Suppressor macrophage (primary cell): ENCODE measurements around the gene AIG1.
A peak's percentile ranks its signal among the peaks of the same experiment; 100 is the strongest.
"Not testable (repeated sequence)": the region's sequence is repeated elsewhere in the genome, so short reads cannot be mapped to it uniquely, and the experiment has no call there.

Experiments used
- DNase-seq, 4 experiments: peaks; one replicate each; pipeline ENCODE4 v3.0.0-alpha.2; 2020 to 2022

Gene AIG1

DNA sequence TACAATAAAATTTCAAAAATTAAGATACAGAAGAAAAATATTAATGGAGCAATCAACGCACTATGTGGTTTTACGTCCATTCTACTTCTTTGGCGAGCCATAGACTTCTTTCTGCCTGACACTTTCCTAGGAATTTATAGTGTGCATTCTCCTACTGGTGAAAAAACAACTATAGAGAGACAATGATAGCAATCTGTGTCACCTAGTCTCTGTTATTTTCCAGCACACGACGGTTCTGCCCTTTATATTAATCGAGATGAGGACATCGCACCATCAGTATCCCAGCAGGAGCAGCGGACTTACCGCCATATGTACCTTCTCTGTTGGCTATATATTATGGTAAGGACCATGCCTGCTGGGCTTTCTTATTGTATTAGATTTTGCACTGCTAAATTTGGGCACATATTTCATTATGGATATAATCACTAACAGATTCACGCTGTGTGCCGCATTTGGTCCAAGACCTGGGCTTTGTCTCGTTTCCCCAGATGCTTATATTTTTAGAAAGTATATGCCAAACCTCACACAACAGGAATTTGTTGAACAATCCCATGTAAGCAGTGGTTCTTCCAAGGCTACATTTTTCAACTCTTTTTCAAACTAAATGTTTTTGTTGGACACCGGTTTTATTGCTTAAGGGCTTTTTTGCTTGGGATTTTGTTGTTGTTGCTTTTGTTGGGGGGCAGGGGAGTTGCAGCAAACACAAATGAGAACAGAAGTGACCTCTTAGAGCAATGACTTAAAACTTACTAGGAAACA is 223.4 kb downstream of the AIG1 start:
- no peak for DNase-seq

DNA sequence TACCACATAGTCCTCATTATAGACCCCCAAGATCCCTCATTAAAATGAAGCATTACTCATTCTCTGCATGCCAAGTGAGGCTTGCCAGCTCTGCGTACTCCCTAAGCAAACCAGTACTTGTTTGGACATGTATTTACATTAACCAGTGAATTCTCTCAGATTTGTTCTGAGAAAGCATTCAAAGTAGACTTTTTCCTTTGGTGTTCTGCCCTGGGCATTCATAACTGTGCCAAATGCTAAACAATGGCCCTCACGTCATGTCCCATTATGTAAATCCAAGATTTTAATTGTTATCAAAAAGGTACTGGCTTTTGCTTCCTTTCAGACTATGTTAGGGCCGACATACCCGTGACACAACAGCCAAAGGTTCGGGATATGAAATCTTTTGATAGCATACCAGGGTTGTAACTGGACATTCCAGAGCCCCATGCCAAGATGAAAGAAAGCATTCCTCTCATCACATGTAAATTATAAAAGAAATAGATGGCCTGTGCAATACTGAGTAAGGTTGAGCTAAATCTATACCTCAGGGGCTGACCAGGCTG is 225.6 kb downstream of the AIG1 start:
- no peak for DNase-seq

DNA sequence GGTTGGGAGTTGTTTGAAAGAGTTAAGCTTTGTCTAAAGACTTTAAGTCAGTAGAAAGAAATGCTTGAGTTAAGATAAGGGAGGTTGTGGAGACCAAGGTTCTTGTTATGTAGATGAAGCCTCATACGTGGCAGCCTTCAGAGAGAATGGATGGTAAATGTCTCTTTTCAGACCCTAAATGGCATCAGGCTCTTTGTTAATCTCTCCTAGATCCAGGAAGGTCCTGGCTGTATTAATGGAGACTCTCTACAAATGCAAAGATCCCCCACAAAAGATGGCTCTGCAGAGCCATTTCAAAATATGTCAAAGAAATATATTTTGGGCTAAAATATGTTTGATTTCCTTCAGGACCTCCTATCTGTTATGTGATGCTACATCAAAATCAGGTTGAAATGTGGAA is 228.2 kb downstream of the AIG1 start:
- DNase-seq = no peak

DNA sequence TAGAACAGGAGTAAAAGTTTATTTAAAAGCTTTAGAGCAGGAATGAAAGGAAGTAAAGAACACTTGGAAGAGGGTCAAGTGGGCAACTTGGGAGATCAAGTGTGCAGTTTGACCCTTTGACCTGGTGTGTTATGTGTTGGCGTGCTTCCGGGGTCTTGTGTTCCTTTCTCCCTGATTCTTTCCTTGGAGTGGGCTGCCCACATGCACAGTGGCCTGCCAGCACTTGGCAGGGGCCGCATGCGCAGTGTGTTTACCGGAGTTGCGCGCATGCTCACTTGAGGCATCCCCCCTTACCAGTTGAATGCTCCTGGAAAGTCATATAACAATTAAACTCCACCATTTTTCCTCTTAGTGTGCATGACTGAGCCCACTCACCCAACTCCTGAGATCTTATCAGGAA is 229.5 kb downstream of the AIG1 start:
- DNase-seq = no peak

DNA sequence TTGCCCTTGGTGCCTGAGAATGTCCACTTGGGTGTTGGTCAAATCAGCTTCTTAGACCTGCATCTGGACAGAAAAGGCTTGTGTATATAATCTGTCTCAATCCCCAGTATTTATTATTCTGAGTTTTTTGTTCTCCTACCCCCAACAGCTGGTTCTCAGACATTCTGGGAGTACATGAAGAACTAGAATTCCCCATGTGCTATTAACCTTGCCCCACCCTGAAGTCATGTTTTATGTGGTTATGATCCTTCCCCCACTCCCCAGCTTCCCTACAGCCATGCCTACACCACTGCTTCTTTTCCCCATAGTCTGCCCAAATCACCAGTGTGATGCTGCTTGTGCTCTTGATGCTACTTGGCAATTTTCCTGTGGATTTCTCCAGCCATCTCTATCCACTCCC is 232.8 kb downstream of the AIG1 start:
- DNase-seq = no peak

DNA sequence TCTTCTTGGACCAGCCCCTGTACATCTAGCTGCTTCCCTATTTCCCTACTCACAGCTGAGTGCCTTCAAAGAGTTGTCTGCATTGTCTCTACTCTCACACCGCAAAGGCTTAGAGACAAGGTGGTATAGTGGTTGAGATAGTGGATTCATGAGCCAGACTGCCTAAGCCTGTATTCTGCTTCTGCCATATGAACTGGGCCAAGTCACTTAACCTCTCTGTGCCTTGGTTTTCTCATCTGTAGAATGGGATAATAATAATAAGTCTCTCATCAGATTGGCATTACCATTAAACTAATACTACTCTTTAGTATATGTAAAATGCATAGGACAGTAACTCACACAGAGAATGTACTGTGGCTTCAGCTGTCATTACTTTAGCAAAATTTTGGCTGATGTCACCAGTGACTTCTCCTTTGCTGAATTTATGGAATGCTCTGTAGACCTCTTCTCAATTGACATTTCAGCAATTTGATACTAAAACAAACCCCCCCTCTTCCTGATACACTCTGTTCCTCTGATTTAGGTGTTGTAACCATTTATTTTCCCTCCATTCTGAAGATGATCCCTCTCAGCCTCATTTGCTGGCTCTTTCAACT is 233.7 kb downstream of the AIG1 start:
- DNase-seq = no peak

DNA sequence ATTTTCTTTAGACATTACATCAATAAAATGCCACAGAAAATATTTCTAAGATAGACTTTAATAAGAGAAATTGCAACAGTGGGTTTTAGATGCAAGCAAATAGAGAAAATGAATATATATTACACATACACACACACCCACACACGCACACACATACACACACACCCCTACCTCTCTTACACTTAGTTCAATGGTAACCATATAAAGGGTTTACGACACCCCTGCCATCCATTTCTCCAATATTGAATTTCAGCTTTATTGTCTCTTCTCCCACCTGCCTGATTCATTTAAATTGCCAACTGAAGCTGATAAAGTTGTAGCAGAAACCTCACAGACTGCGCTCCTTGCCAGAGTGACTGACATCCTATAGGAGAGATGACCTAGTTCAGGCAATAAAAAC is 235.2 kb downstream of the AIG1 start:
- no peak for DNase-seq

DNA sequence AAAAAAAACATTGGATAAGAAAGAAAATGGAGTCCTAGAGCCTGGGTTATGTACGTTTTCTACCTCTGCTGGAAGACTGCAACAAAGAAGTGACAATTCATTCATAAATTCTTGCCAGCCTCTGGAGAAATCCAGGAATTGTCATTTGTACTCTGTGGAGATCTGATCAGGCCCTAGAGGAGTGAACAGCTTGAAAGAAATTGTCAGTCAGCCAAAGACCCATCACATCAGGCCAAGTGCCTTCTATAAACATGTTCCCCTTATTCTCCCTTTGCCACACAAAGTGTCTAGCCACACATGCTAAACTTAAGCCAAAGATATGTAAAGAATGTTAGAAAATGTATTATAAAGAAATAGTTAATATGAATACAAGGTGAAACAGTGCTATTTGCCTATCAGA is 237.4 kb downstream of the AIG1 start:
- no peak for DNase-seq

DNA sequence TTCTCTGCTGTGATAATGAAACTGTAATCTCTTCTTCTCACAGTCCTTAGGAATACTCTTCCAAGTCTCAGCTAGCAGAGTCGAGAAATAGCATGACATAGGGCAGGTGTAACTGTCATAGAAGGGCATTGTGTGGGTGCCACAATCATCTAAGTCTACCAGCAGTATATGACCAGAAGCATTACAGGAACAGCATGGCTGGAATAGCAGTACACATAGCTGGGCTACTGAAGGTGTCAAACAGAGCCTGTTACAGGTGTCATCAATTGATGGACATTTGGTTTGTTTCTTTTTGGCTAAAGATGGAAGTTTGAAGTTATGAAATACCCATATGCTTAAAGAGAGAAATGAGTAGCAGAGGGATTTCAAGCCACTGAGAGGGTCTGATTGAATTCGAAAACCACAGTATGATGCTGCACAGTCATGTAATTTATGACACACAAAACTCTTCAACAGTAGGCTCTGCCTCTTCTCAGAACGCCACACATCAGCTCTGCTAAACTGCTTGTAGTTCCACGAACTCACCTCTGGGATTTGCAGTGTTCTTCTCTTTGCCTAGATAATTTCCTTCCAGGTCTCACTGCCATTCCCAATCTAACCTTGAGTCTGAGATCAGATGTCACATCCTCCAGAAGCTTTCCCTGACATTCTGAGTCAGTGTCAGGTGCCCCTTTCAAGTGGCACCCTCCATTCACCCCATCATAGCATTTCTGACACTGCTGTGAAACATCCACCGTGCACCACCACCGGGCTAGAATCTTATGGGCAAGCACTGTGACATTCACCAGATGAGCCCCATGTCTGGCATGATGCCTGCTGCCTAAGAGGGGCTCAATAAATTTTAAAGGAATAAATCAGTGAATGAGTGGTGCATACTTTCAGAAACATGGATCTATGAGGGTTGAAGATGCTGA is 238.8 kb downstream of the AIG1 start:
- no peak for DNase-seq

DNA sequence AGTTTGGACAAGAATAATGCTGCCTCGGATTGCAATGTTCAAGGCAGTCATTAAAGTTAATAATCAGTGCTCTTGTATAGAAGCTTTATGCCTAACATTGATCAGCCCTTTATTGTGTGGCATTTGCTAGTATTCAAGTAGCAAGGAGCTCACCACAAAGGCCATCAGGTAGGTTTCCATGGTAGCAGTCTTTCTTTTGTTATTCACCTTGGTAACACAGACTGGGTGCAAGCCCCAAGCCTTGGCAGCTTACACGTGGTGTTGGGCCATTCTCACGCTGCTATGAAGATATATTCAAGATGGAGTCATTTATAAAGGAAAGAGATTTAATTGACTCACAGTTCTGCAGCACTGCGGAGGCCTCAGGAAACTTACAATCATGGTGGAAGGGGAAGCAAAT is 240.5 kb downstream of the AIG1 start:
- DNase-seq = no peak

DNA sequence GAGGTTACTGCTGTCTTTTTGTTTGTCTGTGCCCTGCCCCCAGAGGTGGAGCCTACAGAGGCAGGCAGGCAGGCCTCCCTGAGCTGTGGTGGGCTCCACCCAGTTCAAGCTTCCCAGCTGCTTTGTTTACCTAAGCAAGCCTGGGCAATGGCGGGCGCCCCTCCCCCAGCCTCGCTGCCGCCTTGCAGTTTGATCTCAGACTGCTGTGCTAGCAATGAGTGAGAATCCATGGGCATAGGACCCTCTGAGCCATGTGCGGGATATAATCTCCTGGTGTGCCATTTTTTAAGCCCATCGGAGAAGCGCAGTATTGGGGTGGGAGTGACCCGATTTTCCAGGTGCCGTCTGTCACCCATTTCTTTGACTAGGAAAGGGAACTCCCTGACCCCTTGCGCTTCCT is 247.1 kb downstream of the AIG1 start:
- not testable (repeated sequence) for DNase-seq

DNA sequence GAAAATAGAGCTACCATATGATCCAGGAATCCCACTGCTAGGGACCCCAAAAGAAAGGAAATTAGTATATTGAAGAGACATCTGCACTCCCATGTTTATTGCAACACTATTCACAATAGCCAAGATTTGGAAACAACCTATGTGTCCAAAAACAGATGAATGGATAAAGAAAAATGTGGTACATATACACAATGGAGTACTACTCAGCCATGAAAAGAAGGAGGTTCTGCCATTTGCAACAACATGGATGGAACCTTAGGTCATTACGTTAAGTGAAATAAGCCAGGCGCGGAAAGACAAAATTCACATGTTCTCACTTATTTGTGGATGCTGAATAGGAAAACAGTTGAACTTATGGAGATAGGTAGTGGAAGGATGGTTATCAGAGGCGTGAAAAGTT is 252.5 kb downstream of the AIG1 start:
- DNase-seq = no peak

DNA sequence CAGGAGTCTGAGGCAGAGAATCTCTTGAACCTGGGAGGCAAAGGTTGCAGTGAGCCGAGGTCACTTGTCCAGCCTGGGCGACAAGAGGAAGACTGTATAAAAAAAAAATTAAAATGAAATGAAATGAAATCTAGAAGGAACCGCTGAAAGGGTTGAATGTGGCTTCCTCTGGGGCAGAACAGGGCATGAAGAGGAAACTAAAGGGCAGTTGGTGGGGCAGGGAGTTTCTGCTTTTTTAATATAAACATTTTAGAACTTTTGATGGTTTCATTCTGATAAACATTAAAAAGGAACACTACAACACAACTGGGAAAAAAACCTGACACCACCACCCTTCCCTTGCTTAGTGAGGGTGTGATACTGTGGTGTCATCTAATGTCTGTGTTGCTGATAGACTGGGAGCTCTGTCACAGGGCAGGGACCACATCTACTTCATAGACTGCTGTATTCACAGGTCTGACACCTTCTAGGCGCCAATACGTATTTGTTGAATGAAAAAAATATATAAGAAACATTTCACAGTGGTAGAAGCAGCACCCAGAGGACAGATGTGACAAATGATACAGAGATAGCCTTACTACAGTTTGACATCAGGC is 260.9 kb downstream of the AIG1 start:
- DNase-seq = no peak

DNA sequence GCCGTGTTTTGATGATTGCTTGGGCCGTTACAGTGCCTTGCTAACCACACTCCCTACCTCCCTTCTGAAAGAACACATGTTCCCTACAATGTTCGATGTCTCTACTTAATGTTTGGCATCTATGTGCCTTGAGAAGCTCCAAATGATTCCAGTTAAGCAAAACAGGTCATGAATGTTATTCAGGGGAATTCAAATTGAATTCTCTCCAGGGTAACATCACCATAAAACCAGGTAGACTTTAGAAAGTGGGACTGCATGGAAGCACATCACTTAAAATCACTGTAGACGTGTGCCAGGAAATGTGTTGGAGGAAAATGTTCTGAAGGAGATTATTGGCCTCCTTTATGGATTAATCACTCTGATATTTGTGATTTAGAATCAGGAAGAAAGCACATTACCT is 261.7 kb downstream of the AIG1 start:
- no peak for DNase-seq

DNA sequence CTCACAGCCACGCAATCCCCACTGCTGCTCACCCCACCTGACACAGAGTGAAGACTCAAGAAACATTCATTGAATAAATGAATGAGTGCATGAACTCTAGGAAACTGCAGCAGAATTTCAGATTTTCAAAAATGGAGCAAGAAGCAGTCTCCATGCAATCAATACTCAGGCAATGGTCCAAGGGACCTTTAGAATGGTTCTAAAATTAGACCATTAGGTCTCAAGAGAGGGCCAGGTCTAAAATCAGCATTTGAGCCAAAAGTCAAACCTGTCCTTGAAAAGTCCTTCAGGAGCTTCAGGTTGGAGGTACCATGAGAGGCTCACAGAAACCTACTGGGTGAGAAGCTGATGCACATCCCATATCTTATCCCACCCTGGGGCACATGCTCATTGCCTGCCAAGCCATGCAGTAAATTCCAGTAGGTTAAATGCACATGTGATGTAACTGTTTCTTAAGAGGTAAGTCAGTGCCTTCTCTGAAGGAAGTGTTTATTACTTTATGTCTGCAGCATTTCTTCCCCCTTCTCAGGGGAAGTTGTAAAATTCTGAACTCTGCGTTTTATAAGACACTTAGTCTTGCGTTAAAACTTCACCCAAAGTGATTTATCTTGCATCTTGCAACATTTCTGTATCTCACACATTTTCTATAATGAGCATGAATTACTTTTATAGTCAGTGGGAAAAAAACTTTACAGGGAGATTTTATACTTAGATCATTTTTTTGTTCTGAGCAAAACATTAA is 263.2 kb downstream of the AIG1 start:
- peak in 2 of 4 experiments; percentile 22 to 34 for DNase-seq

DNA sequence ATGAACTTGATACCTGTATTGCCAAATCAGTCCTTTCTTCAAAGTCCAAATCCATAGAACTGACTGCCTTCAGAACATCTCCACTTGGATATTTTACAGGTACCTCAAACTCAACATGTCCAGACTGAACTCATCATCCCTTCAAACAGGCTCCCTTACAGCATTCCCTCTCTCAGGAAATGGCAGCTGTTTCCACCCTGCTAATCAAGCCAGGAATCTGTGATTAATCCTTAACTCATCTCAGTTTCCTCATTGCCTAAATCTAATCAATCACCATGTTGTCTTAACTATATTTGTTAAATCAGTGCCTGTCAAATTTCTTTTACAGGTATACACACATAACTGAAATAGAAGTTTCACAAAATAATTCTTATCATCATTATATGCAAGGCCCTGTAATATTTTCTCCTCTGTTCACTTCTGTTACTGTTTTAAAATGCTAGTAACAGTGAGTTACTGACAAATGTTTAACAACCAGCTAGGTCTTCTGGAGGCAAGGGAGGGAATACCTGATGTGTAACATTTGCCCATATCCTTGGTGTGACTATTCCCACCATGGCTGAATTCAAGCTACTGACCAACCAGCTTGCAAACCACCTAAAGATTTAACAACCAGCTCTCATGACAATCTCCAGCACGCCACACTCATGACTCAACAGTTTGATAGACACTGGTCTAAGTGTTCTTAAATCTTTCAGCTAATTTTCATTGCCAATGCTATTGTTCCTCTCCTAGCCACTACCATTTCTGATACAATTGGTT is 264.9 kb downstream of the AIG1 start:
- no peak for DNase-seq

DNA sequence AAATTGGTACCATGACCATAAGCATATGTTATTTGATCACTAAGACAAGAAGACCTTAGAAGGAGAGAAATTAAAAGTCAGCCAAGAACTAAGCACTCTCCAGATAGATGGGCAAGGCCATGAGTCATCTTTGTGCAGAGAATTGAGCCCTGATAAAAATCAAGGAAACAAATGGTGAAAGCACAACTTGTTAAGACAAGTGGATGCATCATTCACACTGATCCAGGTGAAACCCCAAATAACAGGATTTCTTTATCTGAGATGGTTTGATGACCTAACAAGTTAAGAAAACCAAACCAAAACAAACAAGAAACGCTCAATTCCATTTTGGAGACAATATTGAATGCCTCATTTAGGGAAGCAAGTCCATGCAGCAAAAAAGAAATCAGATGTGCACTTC is 268.2 kb downstream of the AIG1 start:
- no peak for DNase-seq

DNA sequence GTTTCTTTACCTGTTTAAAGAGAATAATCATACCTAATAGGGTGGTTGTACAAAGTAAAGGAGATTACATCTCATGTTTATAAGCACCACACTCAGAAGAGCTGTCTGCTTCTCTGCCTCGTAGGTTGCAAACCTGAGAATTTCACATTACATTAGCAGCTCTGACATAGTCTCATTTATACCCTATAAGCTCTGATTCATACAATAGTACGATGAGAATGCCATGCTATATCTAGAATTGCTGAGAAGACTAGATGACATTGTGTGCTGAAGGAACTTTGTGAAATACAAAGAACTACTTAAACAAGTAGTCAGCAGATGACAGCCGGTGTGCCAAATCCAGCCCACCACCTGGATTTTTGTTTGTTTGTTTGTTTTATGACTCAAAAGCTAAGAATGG is 268.6 kb downstream of the AIG1 start:
- no peak for DNase-seq

DNA sequence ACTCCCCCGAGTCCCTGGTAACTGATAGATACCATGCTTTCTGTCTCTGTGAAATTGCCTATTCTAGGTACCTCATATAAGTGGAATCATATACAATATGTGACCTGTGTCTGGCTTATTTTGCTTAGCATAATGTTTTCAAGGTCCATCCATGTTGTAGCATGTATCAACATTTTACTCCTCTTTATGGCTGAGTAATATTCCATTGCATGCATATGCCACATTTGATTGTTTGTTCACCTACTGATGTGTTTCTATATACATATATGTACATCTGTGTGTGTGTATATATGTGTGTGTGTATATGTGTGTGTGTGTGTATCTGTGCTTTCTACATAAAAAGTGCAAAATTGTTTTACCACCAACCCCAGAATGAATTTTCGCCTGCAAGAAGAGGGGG is 270.7 kb downstream of the AIG1 start:
- no peak for DNase-seq

DNA sequence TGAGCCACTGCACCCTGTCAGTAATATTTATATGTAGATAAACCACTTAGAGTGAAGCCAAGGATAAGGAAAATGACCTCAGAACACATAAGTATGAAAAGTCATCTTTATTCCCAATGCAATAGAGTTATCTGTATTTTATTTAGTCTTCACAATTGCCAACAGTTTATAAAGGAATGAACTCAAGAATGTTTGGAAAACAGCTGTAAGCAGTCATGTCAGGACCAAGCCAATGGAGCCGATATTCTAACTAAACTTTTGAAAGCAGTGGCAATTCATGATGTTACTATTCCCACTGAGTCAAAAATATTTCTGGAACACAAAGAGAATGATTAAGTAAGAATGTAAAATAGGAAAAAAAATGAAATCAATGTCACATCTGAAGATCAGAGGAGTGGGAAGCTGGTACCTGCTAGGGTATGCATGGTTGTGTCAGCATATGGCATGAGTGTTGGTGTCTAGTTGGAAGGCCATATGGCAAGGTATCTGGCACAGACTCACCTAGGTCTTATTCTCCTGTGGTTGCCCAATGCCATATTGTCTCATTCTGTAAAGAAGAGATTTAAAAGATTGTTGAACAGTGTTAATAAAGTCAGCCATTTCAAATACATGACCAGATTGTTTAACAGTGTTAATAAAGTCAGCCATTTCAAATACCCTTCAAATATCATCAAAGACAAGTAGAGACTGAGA is 271.6 kb downstream of the AIG1 start:
- DNase-seq = no peak

DNA sequence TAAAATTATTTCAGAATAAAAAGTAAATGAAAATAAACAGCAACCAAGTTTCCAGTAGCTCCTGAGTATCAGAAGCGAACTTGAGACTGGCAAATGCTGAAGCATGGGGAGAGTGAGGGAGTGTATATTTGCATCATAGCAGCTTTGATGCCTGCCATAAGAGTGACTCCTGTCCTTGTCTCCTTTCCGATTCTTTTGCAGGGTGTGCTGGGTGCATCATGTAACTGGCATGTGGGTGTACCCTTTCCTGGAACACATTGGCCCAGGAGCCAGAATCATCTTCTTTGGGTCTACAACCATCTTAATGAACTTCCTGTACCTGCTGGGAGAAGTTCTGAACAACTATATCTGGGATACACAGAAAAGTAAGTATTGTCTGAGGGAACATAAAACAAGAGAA is 272.4 kb downstream of the AIG1 start:
- no peak for DNase-seq
